Stimulated activated effector memory CD8-positive, alpha-beta T cell treated with anti-CD3 and anti-CD28 coated beads, Interleukin-12 subunit alpha, Interleukin-12 subunit beta, amount 100 ng/mL, for 72 hours (primary cell): ENCODE data around the gene ANXA2.

Experiments used
- ATAC-seq: fragments of 150-1000 bp; cut with Tn5 transposase; 2 replicates; pipeline ENCODE4 v1.10.0; 2021
- DNase-seq, 2 donors: peaks; one replicate each; pipeline ENCODE4 v3.0.0; 2021 to 2022; ENCODE audit warnings: low spot score in 2 of 2
- H3K27ac Mint-ChIP-seq: one replicate; pipeline ENCODE4 v1.8.0; 2022; ENCODE audit warnings: mild to moderate bottlenecking, mixed read lengths
- H3K36me3 Mint-ChIP-seq: one replicate; pipeline ENCODE4 v1.8.0; 2022; ENCODE audit warnings: mild to moderate bottlenecking, mixed read lengths
- H3K4me1 Mint-ChIP-seq: one replicate; pipeline ENCODE4 v1.8.0; 2022; ENCODE audit warnings: mixed read lengths
- H3K4me3 Mint-ChIP-seq: one replicate; pipeline ENCODE4 v1.8.0; 2022; ENCODE audit warnings: mild to moderate bottlenecking, mixed read lengths
- H3K9me3 Mint-ChIP-seq: one replicate; pipeline ENCODE4 v1.8.0; 2022; ENCODE audit warnings: mixed read lengths

Gene ANXA2

GRCh38 chr15:60396958-60397771 is 621 bp downstream of the ANXA2 start:
- DNase-seq (peak; percentile 38 to 81), ATAC-seq (peak; percentile 82)
- Mint-ChIP-seq H3K4me1 (peaks cover 60% of the 10 kb centered on the region), H3K27ac (peak overlapping the region; percentile 95), H3K9me3 (no peaks in the 10 kb centered on the region), H3K36me3 (peaks cover 65% of the 10 kb centered on the region), H3K4me3 (peak overlapping the region; percentile 90)

GRCh38 chr15:60396560-60396957 is 1.2 kb downstream of the ANXA2 start:
- Mint-ChIP-seq H3K4me1 (peaks cover 64% of the 10 kb centered on the region), H3K27ac (peak overlapping the region; percentile 95), H3K4me3 (peak overlapping the region; percentile 90), H3K9me3 (no peaks in the 10 kb centered on the region), H3K36me3 (peaks cover 65% of the 10 kb centered on the region)
- DNase-seq (no peak), ATAC-seq (no peak)

- Mint-ChIP-seq H3K36me3 (peaks cover 70% of the 10 kb centered on the region), H3K9me3 (no peaks in the 10 kb centered on the region), H3K4me3 (peak overlapping the region; percentile 90), H3K4me1 (peaks cover 69% of the 10 kb centered on the region), H3K27ac (peak overlapping the region; percentile 85)
- no peak for DNase-seq
- no peak for ATAC-seq
Measured at GRCh38 chr15:60396100-60396499, 1.7 kb downstream of the ANXA2 start.

GRCh38 chr15:60395276-60396011 is 2.3 kb downstream of the ANXA2 start:
- ATAC-seq (no peak), DNase-seq (no peak)
- H3K9me3 Mint-ChIP-seq: no peaks in the 10 kb centered on the region
- no peak overlapping the region for H3K27ac Mint-ChIP-seq
- peaks cover 75% of the 10 kb centered on the region for H3K4me1 Mint-ChIP-seq
- peak overlapping the region; percentile 90 for H3K4me3 Mint-ChIP-seq
- H3K36me3 Mint-ChIP-seq: peaks cover 76% of the 10 kb centered on the region

- peaks cover 83% of the 10 kb centered on the region for H3K4me1 Mint-ChIP-seq
- no peaks in the 10 kb centered on the region for H3K9me3 Mint-ChIP-seq
- peaks cover 84% of the 10 kb centered on the region for H3K36me3 Mint-ChIP-seq
- no peak for DNase-seq
- H3K4me3 Mint-ChIP-seq: no peak overlapping the region
- no peak for ATAC-seq
- H3K27ac Mint-ChIP-seq: peak overlapping the region; percentile 76
Measured at GRCh38 chr15:60394689-60395097, 3.1 kb downstream of the ANXA2 start.

GRCh38 chr15:60392986-60393790 is 4.6 kb downstream of the ANXA2 start:
- peaks cover 84% of the 10 kb centered on the region for H3K4me1 Mint-ChIP-seq
- DNase-seq (peak in 1 of 2 donors; percentile 55), ATAC-seq (no peak)
- H3K4me3 Mint-ChIP-seq: peak overlapping the region; percentile 49
- H3K27ac Mint-ChIP-seq: peak overlapping the region; percentile 76
- peaks cover 79% of the 10 kb centered on the region for H3K36me3 Mint-ChIP-seq
- H3K9me3 Mint-ChIP-seq: no peaks in the 10 kb centered on the region

GRCh38 chr15:60392601-60392985 is 5.2 kb downstream of the ANXA2 start:
- ATAC-seq (peak; percentile 79), DNase-seq (peak; percentile 32 to 73)
- peaks cover 85% of the 10 kb centered on the region for H3K4me1 Mint-ChIP-seq
- peaks cover 80% of the 10 kb centered on the region for H3K36me3 Mint-ChIP-seq
- peak overlapping the region; percentile 76 for H3K27ac Mint-ChIP-seq
- no peaks in the 10 kb centered on the region for H3K9me3 Mint-ChIP-seq
- peak overlapping the region; percentile 49 for H3K4me3 Mint-ChIP-seq

- DNase-seq (no peak), ATAC-seq (no peak)
- H3K4me1 Mint-ChIP-seq: peaks cover 89% of the 10 kb centered on the region
- peak overlapping the region; percentile 69 for H3K27ac Mint-ChIP-seq
- peak overlapping the region; percentile 42 for H3K4me3 Mint-ChIP-seq
- no peaks in the 10 kb centered on the region for H3K9me3 Mint-ChIP-seq
- peaks cover 75% of the 10 kb centered on the region for H3K36me3 Mint-ChIP-seq
Measured at GRCh38 chr15:60391722-60392315, 6.0 kb downstream of the ANXA2 start.

- DNase-seq: no peak
- Mint-ChIP-seq H3K9me3 (no peaks in the 10 kb centered on the region), H3K36me3 (peaks cover 72% of the 10 kb centered on the region), H3K27ac (peak overlapping the region; percentile 69), H3K4me3 (peak overlapping the region; percentile 42), H3K4me1 (peaks cover 87% of the 10 kb centered on the region)
- no peak for ATAC-seq
Measured at GRCh38 chr15:60390871-60391501, 6.8 kb downstream of the ANXA2 start.

- H3K27ac Mint-ChIP-seq: peak overlapping the region; percentile 69
- ATAC-seq (no peak), DNase-seq (no peak)
- H3K36me3 Mint-ChIP-seq: peaks cover 72% of the 10 kb centered on the region
- no peaks in the 10 kb centered on the region for H3K9me3 Mint-ChIP-seq
- H3K4me1 Mint-ChIP-seq: peaks cover 80% of the 10 kb centered on the region
- H3K4me3 Mint-ChIP-seq: peak overlapping the region; percentile 26
Measured at GRCh38 chr15:60390231-60390630, 7.6 kb downstream of the ANXA2 start.

GRCh38 chr15:60389261-60390077 is 8.3 kb downstream of the ANXA2 start:
- peaks cover 74% of the 10 kb centered on the region for H3K4me1 Mint-ChIP-seq
- ATAC-seq (peak; percentile 85), DNase-seq (peak in 1 of 2 donors; percentile 66)
- H3K9me3 Mint-ChIP-seq: no peaks in the 10 kb centered on the region
- H3K27ac Mint-ChIP-seq: peak overlapping the region; percentile 0
- H3K4me3 Mint-ChIP-seq: peak overlapping the region; percentile 26
- peaks cover 72% of the 10 kb centered on the region for H3K36me3 Mint-ChIP-seq

GRCh38 chr15:60387321-60387720 is 10.5 kb downstream of the ANXA2 start:
- Mint-ChIP-seq H3K4me3 (no peak overlapping the region), H3K4me1 (peaks cover 66% of the 10 kb centered on the region), H3K9me3 (no peaks in the 10 kb centered on the region), H3K27ac (no peak overlapping the region), H3K36me3 (peaks cover 72% of the 10 kb centered on the region)
- DNase-seq (no peak), ATAC-seq (no peak)

GRCh38 chr15:60386615-60387014 is 11.2 kb downstream of the ANXA2 start:
- Mint-ChIP-seq H3K36me3 (peaks cover 77% of the 10 kb centered on the region), H3K9me3 (no peaks in the 10 kb centered on the region), H3K4me1 (peaks cover 64% of the 10 kb centered on the region), H3K27ac (no peak overlapping the region), H3K4me3 (no peak overlapping the region)
- no peak for ATAC-seq
- no peak for DNase-seq
